Embryonic facial prominence (tissue), 1 donor: ENCODE measurements around the gene GTF2A1L.
"Not testable (repeated sequence)": the region's sequence is repeated elsewhere in the genome, so short reads cannot be mapped to it uniquely, and the experiment has no call there.

Experiments used
- DNase-seq: peaks from one replicate; pipeline ENCODE4 v3.0.0-alpha.2; 2016; ENCODE audit errors: extremely low spot score

Gene GTF2A1L

DNA sequence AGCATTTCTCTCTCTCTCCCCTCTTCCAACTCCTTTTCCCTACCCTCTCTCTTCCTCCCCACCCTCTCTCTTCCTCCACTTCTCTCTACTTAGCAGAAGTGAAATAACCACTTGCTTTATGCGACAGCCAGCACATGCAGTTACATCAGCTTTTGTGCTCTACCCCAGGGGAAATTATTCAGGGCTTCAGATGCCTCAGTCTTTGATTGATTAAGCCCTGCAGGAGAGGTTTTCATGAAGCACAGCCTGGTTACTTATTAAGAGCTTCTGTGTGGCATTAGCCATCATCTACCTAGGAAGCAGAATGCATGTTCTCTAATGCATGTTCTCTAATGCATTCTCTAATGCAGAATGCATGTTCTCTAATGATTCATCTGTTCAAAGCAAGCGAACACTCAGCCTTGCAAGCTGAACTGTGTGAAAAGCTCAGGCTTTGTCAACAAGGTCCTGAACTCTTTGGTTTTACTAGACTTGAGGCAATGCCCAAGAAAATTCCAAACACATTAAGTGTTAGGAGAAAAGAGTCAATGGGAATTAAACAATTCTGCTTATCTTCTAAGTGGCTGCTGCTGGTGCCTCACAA lies 81.8 kb downstream of the GTF2A1L start:
- DNase-seq: no peak

- DNase-seq: not testable (repeated sequence)
Measured at GRCh38 chr2:48703621-48704020, 86.0 kb downstream of the GTF2A1L start.

DNA sequence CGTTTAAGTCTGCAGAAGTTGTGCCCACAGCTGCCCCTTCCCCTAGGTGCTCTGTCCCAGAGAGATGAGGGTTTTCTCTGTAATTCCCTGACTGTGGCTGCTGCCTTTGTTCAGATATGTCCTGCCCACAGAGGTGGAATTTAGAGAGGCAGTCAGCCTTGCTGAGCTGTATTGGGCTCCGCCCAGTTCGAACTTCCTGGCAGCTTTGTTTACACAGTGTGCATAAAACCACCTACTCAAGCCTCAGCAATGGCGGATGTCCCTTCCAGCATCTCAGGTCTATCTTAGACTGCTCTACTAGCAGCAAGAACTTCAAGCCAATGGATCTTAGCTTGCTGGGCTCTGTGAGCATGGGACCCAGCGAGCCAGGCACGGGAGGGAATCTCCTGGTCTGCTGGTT lies 89.8 kb downstream of the GTF2A1L start:
- DNase-seq: no peak

GRCh38 chr2:48709096-48710034 lies 91.7 kb downstream of the GTF2A1L start:
- DNase-seq: no peak

DNA sequence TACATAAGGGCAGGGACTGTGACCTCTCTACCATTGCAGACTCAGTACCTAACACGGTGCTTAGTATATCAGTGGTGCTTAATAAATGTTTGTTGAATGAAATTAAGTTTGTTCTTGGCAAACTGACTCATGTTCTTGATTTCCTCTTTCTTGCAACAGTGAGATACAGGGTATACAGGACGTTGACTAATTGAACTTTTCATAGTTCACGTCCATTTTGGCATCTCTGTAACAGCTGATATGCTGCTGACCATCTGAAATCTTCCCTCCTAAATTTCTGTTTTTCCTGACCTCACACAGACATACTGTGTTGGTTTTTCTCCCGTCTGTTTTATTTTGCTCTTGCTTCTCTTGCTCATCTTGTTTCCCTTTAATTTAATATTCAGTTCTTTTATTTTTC lies 93.7 kb downstream of the GTF2A1L start:
- no peak for DNase-seq

DNA sequence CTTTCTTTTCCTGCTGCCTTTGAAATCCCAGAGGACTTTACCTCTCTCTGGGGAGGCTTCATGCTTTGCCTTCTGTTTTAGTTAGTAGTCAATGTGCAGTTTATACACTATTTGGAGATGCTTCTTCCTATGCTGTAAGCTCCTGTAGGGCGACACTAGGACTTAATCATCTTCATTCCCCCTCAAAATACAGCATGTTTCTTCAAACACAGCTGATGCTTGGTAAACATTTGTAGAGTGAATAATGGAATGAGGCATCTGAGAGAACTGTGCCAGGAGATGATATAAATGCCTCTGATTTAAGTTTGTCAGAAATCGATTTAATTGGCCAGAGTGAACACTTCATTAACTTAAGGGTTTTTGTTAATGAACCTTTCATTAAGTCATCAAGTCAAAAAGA lies 94.5 kb downstream of the GTF2A1L start:
- DNase-seq: no peak

- DNase-seq: no peak
Measured at GRCh38 chr2:48713647-48714046, 96.0 kb downstream of the GTF2A1L start.

DNA sequence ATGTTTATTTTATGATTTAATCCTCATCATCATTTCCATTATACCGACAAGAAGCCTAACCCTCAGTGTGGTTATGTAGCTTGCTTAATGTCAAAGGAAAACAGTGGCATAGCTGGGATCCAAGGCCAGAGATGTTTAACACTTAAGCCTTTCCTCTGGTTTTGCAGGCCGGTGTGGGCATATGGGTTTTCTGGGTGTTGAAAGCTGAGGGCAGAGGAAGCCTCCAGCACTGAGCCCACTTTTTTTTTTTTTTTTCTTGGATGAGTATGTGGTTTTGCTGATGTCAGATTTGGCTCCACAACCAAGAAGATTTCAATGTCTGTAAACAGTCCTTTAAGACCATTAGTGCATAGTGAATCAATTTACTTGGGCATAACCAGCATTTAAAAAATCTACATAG lies 96.6 kb downstream of the GTF2A1L start:
- no peak for DNase-seq

- no peak for DNase-seq
Measured at GRCh38 chr2:48715042-48715899, 97.6 kb downstream of the GTF2A1L start.

- DNase-seq: peak; percentile 37
Measured at GRCh38 chr2:48715956-48716355, 98.3 kb downstream of the GTF2A1L start.

- no peak for DNase-seq
Measured at GRCh38 chr2:48717846-48718245, 100.2 kb downstream of the GTF2A1L start.

- no peak for DNase-seq
Measured at GRCh38 chr2:48719480-48720177, 102.0 kb downstream of the GTF2A1L start.

GRCh38 chr2:48721158-48721557 lies 103.5 kb downstream of the GTF2A1L start:
- DNase-seq: no peak

DNA sequence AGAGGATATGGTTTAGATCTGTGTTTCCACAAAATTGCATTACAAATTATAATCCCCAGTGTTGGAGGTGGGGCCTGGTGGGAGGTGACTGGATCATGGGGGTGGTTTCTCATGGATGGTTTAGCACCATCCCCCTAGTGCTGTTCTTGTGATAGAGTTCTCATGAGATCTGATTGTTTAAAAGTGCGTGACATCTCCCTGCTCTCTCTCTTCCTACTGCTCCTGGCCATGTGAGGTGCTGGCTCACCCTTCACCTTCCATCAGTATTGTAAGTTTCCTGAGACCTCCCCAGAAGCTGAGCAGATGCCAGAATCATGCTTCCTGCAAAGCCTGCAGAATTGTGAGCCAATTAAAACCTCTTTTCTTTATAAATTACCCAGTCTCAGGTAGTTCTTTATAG lies 104.7 kb downstream of the GTF2A1L start:
- DNase-seq: no peak

GRCh38 chr2:48723129-48723528 lies 105.5 kb downstream of the GTF2A1L start:
- DNase-seq: no peak

DNA sequence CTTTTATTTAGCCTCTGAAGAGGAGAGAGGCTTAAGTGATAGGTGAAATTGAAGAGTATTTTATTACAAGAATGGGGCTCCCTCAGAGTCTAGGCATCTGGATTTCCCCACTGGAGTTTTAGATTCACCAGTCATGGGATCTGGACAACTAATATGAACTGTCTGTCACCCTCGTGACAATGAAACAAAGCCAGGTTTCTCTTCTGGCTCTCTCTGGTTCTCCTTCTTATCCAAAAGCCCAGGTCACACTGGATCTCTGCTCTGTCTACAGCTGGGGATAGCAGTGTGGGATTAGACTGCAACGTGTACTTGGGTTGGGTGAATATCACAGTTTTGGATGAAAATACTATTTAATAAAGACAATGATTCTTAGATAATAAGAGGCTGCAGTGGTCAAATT lies 106.6 kb downstream of the GTF2A1L start:
- no peak for DNase-seq

- DNase-seq: no peak
Measured at GRCh38 chr2:48725696-48726494, 108.2 kb downstream of the GTF2A1L start.

GRCh38 chr2:48727560-48727959 lies 109.9 kb downstream of the GTF2A1L start:
- DNase-seq: no peak

GRCh38 chr2:48728295-48728694 lies 110.6 kb downstream of the GTF2A1L start:
- DNase-seq: no peak

- DNase-seq: peak; percentile 23
Measured at GRCh38 chr2:48728840-48729239, 111.2 kb downstream of the GTF2A1L start.
